ENCODE results near the gene ZNF799.
"Not testable (repeated sequence)": the region's sequence is repeated elsewhere in the genome, so short reads cannot be mapped to it uniquely, and the experiment has no call there.

ZNF799 gene

GRCh38 chr19:12364391-12365235, 36.5 kb downstream of the ZNF799 start:
- no peak for DNase-seq (ENCODE audit: low read depth, low spot score)

- not testable (repeated sequence) for DNase-seq (ENCODE audit: low read depth, low spot score)
These were observed 38.8 kb downstream of the ZNF799 start for GRCh38 chr19:12362236-12362635.

- DNase-seq (ENCODE audit: low read depth, low spot score), result no peak
These were observed 47.7 kb downstream of the ZNF799 start for GRCh38 chr19:12353375-12353774.

GRCh38 chr19:12350890-12351197, 50.2 kb downstream of the ZNF799 start:
- no peak for DNase-seq (ENCODE audit: low read depth, low spot score)

- DNase-seq (ENCODE audit: low read depth, low spot score), result no peak
These were observed 50.7 kb downstream of the ZNF799 start for GRCh38 chr19:12350185-12350889.

GRCh38 chr19:12346896-12347295, 54.2 kb downstream of the ZNF799 start:
- no peak for DNase-seq (ENCODE audit: low read depth, low spot score)

GRCh38 chr19:12345197-12345596, 55.9 kb downstream of the ZNF799 start:
- no peak for DNase-seq (ENCODE audit: low read depth, low spot score)
